Hippocampal formation (tissue), 2 donors: ENCODE measurements around the gene AHSP.
A peak's percentile ranks its signal among the peaks of the same experiment; 100 is the strongest.
"Not testable (repeated sequence)": the region's sequence is repeated elsewhere in the genome, so short reads cannot be mapped to it uniquely, and the experiment has no call there.

Experiments used
- DNase-seq, 2 donors: peaks; one replicate each; lab custom pipeline; 2025; lab: John Stamatoyannopoulos, UW

AHSP gene

DNA sequence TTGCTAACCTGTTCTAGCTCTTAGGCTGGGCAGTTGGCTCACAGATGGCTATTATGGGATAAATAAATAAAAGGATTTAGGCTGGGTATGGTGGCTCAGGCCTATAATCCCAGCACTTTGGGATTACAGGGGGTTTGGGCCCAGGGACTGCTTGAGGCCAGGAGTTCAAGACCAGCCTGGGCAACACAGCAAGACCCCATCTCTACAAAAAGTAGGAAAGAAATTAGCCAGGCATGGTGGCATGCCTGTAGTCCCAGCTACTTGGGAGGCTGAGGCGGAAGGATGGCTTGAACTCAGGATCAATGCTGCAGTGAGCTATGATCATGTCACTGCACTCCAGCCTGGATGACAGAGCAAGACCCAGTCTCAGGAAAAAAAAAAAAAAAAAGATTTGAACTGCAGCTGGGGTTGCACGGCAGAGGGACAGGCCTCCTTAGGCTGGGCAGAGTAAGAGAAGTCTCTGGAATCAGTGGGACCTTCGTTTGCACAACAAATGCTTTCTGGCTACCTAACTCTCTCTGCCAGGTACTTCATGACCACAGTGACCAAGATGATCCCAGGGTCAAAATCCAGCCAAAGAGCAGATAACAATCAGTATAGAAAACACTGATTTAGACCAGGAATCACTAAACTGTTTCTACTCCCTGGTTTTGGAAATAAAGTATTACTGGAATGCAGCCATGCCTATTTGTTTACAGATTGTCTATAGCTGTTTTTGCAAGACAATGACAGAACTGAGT, 26.3 kb upstream of the AHSP start:
- DNase-seq, result no peak

DNA sequence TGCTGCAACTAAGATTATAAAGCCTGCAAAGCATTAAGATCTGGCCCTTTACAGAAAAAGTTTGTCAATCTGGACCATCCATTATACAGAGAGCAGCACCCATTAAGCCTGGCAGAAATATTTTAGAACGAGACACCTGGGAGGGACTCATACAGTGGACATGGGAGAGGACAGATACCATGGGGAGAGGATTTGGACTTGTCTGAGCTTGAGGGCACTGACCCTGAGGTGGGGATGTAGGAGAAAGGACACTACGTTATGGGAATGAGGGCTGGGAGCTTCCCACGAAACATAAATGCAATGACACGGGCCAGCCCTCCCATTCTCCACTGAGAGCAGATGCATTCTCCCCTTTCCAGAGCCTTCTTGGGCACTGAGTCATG, 25.7 kb upstream of the AHSP start:
- DNase-seq, result no peak

GRCh38 chr16:31502981-31503380, 24.7 kb upstream of the AHSP start:
- no peak for DNase-seq

- DNase-seq, result not testable (repeated sequence)
Measured at GRCh38 chr16:31503555-31503954, 24.1 kb upstream of the AHSP start.

GRCh38 chr16:31504159-31504558, 23.5 kb upstream of the AHSP start:
- no peak for DNase-seq

DNA sequence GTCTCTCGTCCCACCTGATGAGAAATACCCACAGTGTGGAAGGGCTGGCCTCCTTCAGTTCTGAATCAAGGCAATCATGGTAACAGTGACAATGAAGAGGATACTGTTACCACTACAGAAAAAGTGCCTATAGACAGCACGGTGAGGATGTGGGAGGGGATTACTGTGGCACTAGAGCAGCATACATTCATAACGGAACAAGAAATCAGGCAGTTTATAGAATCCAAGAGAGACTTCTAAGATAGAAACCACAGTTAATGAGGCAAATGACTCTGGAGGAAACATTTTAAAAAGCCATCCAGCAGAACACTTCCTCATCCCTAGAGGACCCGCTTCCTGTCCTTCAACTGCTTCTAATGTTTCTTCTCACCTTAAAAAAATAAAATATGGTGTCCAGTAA, 22.2 kb upstream of the AHSP start:
- no peak for DNase-seq

DNA sequence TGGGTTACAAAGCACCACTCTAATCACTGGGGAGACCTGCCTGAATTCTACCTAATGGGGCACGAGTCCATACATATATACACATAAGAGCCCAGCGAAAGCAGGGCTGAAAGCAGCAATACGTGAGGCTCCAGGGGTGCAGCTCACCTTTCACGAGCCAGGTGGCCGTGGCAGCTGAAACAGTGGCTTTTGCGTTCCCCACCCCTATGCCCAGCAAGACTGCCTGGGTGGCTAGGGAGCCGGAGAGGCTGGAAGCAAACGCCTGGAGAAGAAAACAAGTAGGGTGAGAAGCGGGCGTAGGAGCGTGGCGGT, 20.1 kb upstream of the AHSP start:
- DNase-seq, result no peak

DNA sequence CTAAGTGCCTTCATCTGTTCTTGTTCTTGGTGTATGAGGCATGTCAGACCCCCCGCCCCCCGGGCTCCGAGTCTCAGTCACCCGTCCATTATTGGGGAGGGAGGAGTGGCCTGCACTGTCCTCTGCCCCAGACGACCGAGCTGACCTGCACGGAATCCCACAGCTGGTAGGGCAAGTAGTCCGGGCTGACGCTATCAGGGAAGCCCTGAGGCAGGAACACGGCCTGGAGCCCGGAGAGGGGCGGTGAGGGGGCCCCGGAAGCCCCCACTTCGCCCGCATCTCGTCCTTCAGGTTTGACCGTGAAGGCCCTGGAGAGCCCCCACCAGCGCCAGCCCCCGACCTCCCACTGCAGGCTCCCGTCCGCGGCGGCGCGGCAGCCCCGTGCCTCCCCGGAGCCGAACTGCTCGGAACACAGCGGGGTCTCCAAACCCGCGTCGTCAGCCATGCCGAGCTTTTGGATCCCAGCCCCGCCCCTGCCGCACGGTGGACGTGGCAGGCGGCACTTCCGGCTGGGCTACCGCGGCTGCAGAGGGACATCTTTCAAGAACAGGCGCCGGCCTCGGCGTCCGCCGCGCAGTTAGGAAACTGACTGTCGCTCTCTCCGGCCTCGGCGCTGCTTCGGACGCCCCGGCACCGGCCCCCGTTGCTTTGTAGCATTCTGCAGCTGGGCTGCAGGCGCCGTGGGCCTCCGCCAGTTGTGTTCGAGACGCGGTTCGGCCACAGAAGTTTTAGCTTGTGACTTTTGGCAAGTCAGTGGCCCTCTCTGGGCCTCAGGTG, 19.6 kb upstream of the AHSP start, which contains the start of gene RUSF1:
Gene RUSF1, minus strand, starts transcription at position 463 of the 777 bp plus-strand sequence. Its CDS starts 18 bp downstream, at position 445.
- peak; percentile 75 to 88 for DNase-seq

DNA sequence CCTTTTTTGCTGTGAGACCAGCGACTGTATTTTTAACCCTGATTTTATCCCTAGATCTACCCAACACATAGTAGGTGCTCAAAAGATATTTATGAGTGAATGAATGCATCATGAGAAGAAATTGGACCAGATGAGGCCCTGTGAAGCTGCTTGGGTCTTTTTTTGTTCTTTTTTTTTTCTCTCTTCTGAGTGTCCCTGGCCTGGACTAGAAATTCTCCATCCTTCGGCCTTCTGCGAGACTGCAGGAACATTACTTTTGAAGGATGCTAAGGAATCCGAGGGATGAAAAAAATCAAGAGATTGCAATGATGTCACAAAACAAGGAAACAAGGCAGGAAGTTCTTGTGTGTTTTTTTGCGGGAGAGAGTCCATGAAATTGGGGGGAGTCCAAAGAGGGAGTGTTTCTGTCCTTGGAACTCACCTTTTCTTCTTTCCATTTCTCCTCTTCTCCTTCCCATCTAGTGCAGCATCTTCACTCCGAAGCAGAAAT, 18.9 kb upstream of the AHSP start:
- peak in 1 of 2 donors; percentile 44 for DNase-seq

GRCh38 chr16:31513126-31513525, 14.6 kb upstream of the AHSP start:
- no peak for DNase-seq

- DNase-seq, result no peak
Measured at GRCh38 chr16:31513884-31514283, 13.8 kb upstream of the AHSP start.

GRCh38 chr16:31517800-31518402, 9.8 kb upstream of the AHSP start:
- DNase-seq, result no peak

- no peak for DNase-seq
Measured at GRCh38 chr16:31519759-31520431, 7.8 kb upstream of the AHSP start.

DNA sequence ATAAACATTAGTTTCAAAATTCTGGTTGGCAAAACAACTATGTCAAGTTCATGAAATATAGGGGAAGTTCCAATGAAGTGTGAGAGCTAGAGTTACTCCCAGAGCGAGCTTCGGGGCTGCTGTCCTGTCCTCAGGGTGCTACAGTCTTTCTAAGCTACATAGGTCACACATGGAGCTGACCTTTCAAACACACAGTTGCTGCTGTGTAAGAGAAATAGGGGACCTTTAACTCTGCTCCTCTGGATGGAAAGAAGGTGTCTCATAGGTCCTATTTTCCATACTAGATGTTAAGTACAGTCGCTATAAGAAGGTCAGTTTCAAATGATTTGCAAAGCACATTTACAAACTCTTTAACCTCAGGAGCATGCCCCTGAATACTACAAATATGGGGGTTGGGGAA, 6.3 kb upstream of the AHSP start:
- no peak for DNase-seq

GRCh38 chr16:31522071-31522470, 5.6 kb upstream of the AHSP start:
- DNase-seq, result no peak

GRCh38 chr16:31523768-31524167, 3.9 kb upstream of the AHSP start:
- DNase-seq, result not testable (repeated sequence)

DNA sequence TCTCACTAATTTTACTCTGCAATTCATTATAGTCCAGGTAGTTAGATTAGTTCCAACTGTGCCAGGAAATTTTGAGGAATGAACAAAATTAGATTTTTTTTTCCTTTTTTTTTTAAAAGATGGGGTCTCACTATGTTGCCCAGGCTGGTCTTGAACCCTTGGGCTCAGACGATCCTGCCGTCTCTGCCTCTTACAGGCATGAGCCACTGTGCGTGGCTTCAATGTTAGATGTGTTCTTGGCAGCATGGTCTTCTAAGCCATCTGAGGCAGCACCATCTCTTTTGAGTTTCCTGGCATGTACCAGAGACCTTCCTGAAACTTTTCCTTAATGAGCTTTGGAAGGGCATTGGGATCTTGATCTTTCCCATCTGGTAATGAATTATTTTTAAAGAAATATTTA, 2.6 kb upstream of the AHSP start:
- no peak for DNase-seq

- DNase-seq, result no peak
Measured at GRCh38 chr16:31528523-31529107, 915 bp downstream of the AHSP start.

- DNase-seq, result no peak
Measured at GRCh38 chr16:31529108-31529936, 1.6 kb downstream of the AHSP start.

- no peak for DNase-seq
Measured at GRCh38 chr16:31529937-31530312, 2.2 kb downstream of the AHSP start.

- no peak for DNase-seq
Measured at GRCh38 chr16:31530405-31530804, 2.7 kb downstream of the AHSP start.
